GM18873 (cell line): ENCODE data around the gene LIN7C.

Experiments used
- ATAC-seq: cut with Tn5 transposase; IDR thresholded peaks from one replicate; pipeline ENCODE4 v1.9.1; 2021; ENCODE audit warnings: mild to moderate bottlenecking, moderate library complexity, moderate number of reproducible peaks; ENCODE audit not compliant: unreplicated experiment, low FRiP score

Gene LIN7C

DNA sequence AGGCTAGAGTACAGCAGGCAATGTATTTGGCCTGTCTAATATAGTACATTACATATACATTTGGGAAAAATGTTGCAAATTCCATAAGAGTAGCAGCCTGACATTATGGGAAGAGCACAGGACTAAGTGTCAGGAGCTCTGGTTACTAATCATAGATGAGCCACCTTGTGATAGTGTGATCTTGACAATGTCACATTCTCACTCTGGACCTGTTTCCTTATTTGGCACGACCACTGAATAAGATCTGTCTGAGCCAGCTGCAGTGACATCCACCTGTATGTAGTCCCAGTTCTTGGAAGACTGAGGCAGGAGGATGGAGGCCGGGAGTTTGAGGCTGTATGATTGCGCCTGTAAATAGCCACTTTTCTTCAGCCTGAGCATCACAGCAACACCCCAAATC, 5.7 kb upstream of the LIN7C start:
- no peak for ATAC-seq

DNA sequence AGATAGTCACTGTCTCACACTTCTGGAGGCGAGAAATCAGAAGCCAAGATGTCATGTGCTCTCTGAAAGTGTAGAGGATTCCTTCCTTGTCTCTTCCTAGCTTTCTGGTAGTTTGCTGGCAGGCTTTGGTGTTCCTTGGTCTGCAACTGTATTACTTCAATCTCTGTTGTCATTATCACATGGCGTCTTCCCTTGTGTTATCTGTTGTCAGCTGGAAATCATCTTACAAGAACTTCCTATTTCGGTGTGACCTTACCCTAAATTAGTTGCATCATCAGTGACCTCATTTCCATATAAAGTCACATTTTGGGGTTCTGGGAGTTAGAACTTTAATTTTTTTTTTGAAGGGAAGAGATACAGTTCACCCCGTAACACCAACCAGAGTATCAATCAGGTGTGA, 3.3 kb upstream of the LIN7C start:
- no peak for ATAC-seq

GRCh38 chr11:27507557-27508322, 1.2 kb upstream of the LIN7C start:
- no peak for ATAC-seq

DNA sequence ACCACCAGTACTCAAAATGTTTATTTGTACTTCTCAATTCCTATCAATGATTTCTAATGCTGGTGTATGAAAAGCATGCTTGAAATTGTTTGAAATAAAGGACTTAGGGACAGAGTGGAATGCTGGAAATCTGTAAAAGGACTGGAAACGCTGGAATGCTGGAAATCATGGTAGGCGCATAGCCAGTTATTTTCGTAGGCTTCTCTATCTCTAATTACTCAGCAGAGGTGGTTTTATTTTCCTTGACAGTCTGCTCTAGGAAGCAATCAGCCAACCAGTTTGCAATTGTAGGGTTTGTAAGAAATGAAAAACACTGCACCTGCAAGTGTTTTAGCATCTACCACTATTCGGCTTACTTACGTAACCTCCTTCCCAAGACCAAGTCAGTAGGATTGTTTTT, 788 bp downstream of the LIN7C start:
- peak; percentile 0 for ATAC-seq

GRCh38 chr11:27504205-27504604, 2.4 kb downstream of the LIN7C start:
- no peak for ATAC-seq

GRCh38 chr11:27501100-27501499, 5.5 kb downstream of the LIN7C start:
- no peak for ATAC-seq

DNA sequence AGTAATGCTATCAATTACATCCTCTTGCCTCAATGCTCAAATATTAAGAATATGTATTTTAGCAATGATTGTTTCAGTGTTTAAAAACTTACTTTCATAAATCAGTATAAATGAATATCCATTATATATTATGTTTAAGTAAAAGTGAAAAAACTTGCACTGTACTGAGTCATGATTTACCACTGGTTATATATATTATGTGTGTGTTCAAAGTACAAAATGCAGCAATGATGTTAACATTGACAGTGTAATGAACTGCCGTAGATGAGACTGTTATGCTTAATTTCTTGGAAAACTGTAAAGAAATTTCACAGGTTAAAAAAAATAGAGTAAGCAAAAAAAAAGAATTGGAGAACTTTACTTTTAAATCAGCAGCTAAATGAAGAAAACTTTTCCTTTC, 8.7 kb downstream of the LIN7C start:
- ATAC-seq, result no peak

- no peak for ATAC-seq
Observed at GRCh38 chr11:27497284-27497866, 9.2 kb downstream of the LIN7C start.

DNA sequence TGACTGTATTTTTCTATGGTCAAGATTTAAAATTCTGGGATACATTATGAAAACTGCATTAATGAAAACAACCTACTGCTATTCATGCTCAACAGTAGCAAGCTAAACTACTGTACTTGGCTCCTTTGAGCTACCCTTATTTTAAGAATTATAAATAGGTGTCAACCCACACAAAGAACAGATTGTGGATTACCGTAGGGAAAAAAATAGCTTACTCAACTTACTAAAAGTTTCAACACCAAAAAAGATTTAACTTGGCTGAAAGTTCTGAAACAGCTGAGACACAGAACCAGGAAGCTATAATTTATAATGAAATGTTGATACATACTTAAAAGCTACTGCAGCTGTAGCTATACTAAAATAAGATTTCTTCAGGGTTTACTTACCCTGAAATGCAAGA, 10.1 kb downstream of the LIN7C start:
- ATAC-seq, result no peak

DNA sequence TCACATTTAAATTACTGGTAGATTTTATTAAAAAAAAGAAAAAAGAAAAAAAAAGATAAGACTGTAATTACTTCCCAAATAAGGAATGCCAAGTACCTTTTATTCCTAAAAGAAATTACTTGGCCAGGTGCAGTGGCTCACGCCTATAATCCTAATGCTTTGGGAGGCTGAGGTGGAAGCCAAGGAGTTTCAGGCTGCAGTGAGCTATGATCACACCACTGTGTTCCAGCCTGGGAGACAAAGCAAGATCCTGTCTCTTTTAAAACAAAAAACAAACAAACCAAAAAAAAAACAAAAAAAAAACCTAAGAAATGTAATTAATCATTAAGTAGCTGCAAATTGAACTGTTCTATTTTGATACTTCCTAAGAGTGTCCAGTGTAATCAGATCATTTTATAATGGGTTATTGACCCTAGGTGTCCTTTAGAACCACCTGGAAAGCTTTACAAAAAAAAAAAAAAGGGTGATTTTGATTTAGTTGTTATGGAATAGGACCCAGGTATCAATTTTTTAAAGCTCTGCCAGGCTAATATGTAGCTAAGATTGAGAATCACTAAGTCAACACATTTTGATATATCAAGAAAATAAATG, 10.8 kb downstream of the LIN7C start:
- ATAC-seq, result no peak

DNA sequence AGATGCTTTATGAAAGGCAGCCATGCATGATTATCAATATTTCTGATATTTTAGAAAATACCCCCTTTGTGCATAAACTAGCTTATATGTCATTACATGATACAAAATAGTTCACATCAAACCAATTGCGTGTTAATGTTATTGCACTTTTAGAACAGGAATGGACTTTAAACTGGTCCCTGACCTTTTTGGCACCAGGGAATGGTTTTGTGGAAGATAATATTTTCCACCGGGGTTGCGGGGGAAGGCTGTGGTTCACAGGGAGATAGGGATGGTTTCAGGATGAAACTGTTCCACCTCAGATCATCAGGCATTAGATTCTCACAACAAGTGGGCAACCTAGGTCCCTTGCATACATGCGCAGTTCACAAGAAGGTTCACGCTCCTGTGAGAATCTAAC, 17.5 kb downstream of the LIN7C start:
- ATAC-seq, result no peak

DNA sequence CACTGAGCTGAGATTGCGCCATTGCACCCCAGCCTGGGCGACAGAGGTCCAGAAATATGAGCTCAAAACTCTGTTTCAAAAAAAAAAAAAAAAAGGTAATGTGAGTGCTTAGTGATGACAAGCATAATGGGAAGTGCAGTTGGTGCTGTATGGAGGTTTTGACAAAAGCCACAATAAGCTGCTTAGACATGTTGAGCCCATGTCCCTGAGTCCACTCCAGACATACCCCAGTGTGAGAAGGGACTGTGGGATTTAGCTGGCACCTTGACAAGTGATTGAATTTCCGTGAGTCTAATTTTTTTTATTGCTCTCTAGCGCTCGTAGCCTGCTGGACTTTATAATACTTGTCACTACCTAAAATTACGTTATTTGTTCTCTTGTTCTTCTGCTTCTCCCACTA, 18.9 kb downstream of the LIN7C start:
- ATAC-seq, result no peak

- no peak for ATAC-seq
Observed at GRCh38 chr11:27485930-27486773, 20.4 kb downstream of the LIN7C start.

DNA sequence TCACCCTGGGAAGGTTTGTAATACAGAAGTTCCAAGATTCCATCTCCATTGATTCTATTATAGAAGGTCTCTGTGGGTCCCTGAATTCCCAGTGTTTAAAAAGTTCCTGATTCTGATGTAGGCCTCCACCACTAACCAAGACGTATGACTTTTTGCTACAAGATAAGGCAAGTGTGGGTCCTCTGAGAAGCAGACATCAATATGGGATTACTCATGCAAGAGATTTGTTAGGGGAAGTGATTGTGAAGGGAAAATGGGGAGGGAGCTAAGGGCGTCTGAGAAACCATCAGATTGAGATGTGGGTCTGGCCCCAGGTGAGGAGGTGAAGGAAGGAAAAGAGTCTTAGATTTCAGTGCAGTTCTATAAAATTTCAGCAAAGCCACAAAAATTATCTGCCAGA, 23.8 kb downstream of the LIN7C start:
- no peak for ATAC-seq

GRCh38 chr11:27481992-27482391, 24.6 kb downstream of the LIN7C start:
- no peak for ATAC-seq

DNA sequence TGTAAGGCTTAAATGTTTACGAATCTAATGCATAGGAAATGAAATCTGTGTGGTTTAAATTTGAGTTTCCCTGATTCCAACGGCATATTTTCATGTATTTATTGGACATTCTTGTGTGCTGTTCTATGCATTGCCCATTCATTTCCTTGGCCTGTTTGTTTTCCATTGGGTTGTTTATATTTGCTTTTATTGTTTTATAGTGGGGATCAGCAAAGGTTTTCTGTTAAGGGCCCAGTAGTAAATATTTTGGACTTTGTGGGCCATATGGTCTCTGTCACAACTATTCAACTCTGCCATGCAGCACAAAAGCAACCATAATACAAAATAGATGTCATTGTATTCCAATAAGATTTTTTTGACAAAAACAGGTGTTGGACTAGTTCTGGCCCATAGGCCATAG, 28.7 kb downstream of the LIN7C start:
- ATAC-seq, result no peak

DNA sequence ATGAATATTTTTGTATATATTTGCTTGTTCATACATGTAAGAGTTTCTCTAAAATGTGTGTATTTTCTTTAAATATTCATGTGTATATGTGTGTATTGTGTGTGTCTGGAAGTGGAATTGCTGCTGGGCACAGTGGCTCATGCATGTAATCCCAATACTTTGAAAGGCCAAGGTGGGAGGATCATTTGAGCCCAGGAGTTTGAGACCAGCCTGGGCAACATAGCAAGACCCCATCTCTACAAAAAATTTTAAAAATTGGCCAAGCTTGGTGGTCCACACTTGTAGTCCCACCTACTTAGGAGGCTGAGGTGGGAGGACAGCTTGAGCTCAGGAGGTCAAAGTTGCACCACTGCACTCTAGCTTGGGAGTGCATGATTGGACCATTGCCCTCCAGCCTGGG, 29.3 kb downstream of the LIN7C start:
- ATAC-seq, result no peak

DNA sequence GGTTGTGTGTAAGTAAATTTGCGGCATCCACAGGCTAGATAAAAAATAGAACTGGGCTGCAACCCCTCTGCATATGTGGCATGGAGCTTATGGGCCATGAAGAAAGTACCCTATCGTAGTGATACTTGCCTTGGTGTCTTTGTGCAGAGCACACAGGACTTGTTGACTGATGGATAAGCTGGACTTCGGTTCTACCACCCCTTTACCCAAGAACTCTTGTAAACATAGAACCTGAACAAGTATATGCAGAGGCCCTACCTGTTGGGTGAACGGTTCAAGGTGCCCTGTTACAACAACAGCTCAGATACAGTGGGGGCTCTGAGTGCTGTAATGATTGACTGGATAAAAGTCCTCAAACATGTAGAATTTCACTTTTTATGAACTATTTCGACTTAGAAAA, 30.9 kb downstream of the LIN7C start:
- ATAC-seq, result no peak

GRCh38 chr11:27473017-27473406, 33.6 kb downstream of the LIN7C start:
- ATAC-seq, result no peak

- ATAC-seq, result peak; percentile 45
Observed at GRCh38 chr11:27472398-27473016, 34.1 kb downstream of the LIN7C start, which contains the start of gene LGR4. TSS of gene LGR4 (minus strand) at chr11:27472790. CDS start at chr11:27472302, 488 bp downstream.
